Lung microvascular endothelial cell (primary cell): ENCODE measurements around the gene ASB4. TPM values are rescaled to one million over a fixed set of nuclear protein-coding genes. Genes with fewer than 3 reads are reported as not detected.

Experiments used
- total RNA-seq: library from RNA; depleted of rRNA; stranded (reverse); fragments of >200 nt; gene quantifications from 2 replicates; pipeline ENCODE4 v1.2.1, GENCODE V29; 2014

The ASB4 gene
- total RNA-seq, 1 donor from 2014 or later: not detected

Other genes with a start within 250 kb of the ASB4 start
- gene PON1, start 161.4 kb upstream of the ASB4 start, total RNA-seq: not detected in 2 replicates
- under 0.01 TPM in 1 of 2 replicates, not detected in the other for gene PON3, start 89.6 kb upstream of the ASB4 start, total RNA-seq
- gene PON2, start 50.9 kb upstream of the ASB4 start, total RNA-seq: 102 and 123 TPM in 2 replicates
- 23.1 and 171 TPM in 2 replicates for gene PDK4, start 110.6 kb downstream of the ASB4 start, total RNA-seq